KMS-11 (cell line): ENCODE results near the gene OR2AT4.
A peak's percentile ranks its signal among the peaks of the same experiment; 100 is the strongest.
"Not testable (repeated sequence)": the region's sequence is repeated elsewhere in the genome, so short reads cannot be mapped to it uniquely, and the experiment has no call there.

Experiments
- H2AFZ ChIP-seq: fragments of 200-600 bp; sonication (generic); 2 replicates; pipeline ENCODE4 v1.6.1; 2016; ENCODE audit warnings: antibody characterized with exemption, mixed run types, low read depth
- H3K27ac ChIP-seq: fragments of 200-600 bp; sonication (generic); 2 replicates; pipeline ENCODE4 v1.6.1; 2016; ENCODE audit warnings: mild to moderate bottlenecking, mixed run types
- H3K27me3 ChIP-seq: fragments of 200-600 bp; sonication (generic); 2 replicates; pipeline ENCODE4 v1.6.1; 2017; ENCODE audit warnings: mild to moderate bottlenecking, low read depth, mixed run types, moderate library complexity; ENCODE audit not compliant: insufficient read depth
- H3K36me3 ChIP-seq: fragments of 200-600 bp; sonication (generic); 2 replicates; pipeline ENCODE4 v1.6.1; 2017; ENCODE audit warnings: mild to moderate bottlenecking, mixed run types; ENCODE audit not compliant: insufficient read depth
- H3K4me1 ChIP-seq: fragments of 200-600 bp; sonication (generic); 2 replicates; pipeline ENCODE4 v1.6.1; 2016; ENCODE audit warnings: mild to moderate bottlenecking, low read depth, mixed run types; ENCODE audit not compliant: poor library complexity, severe bottlenecking
- H3K4me2 ChIP-seq: fragments of 200-600 bp; sonication (generic); 2 replicates; pipeline ENCODE4 v1.7.0; 2016; ENCODE audit warnings: mild to moderate bottlenecking, mixed run types
- H3K4me3 ChIP-seq: fragments of 200-600 bp; sonication (generic); IDR thresholded peaks from 2 replicates; pipeline ENCODE4 v1.6.1; 2017; ENCODE audit warnings: low read depth, low read length, mixed read lengths; ENCODE audit not compliant: insufficient read depth
- H3K79me2 ChIP-seq: fragments of 200-600 bp; sonication (generic); 2 replicates; pipeline ENCODE4 v1.6.1; 2016; ENCODE audit warnings: low read depth, mixed run types; ENCODE audit not compliant: insufficient read depth
- H3K9ac ChIP-seq: fragments of 200-600 bp; sonication (generic); 2 replicates; pipeline ENCODE4 v1.6.1; 2016; ENCODE audit warnings: mild to moderate bottlenecking, mixed run types
- H4K20me1 ChIP-seq: fragments of 200-600 bp; sonication (generic); 2 replicates; pipeline ENCODE4 v1.6.1; 2016; ENCODE audit warnings: mild to moderate bottlenecking, mixed run types; ENCODE audit not compliant: insufficient read depth
- CTCF ChIP-seq: fragments of 200-600 bp; sonication (generic); conservative IDR thresholded peaks from 2 replicates; pipeline ENCODE4 v1.6.1; 2017; ENCODE audit warnings: low read depth, mild to moderate bottlenecking, antibody characterized with exemption, low read length, moderate library complexity, mixed read lengths

Gene OR2AT4

GRCh38 chr11:75101424-75102128, 4.9 kb upstream of the OR2AT4 start:
- H3K36me3 ChIP-seq: no peaks in the 10 kb centered on the region
- H2AFZ ChIP-seq: no peak overlapping the region
- no peaks in the 10 kb centered on the region for H3K79me2 ChIP-seq
- H3K4me2 ChIP-seq: no peak overlapping the region
- no peak overlapping the region for H3K4me3 ChIP-seq
- peaks cover 15% of the 10 kb centered on the region for H3K4me1 ChIP-seq
- no peak for TF ChIP-seq CTCF
- H3K9ac ChIP-seq: no peak overlapping the region
- H4K20me1 ChIP-seq: no peaks in the 10 kb centered on the region
- no peaks in the 10 kb centered on the region for H3K27me3 ChIP-seq
- H3K27ac ChIP-seq: no peak overlapping the region

GRCh38 chr11:75100314-75100713, 3.6 kb upstream of the OR2AT4 start:
- Histone ChIP-seq H3K27ac (peak overlapping the region; percentile 39; the same call in 1 of the 2 replicates), H3K9ac (no peak overlapping the region; the same call in 1 of the 2 replicates), H3K36me3 (no peaks in the 10 kb centered on the region), H2AFZ (no peak overlapping the region), H4K20me1 (no peaks in the 10 kb centered on the region), H3K4me1 (peaks cover 15% of the 10 kb centered on the region), H3K4me3 (no peak overlapping the region), H3K4me2 (peak overlapping the region; percentile 25), H3K79me2 (no peaks in the 10 kb centered on the region), H3K27me3 (no peaks in the 10 kb centered on the region)
- no peak for TF ChIP-seq CTCF

- H3K4me3 ChIP-seq: no peak overlapping the region
- no peak overlapping the region for H2AFZ ChIP-seq
- H3K9ac ChIP-seq: no peak overlapping the region; the same call in 1 of the 2 replicates
- H3K27ac ChIP-seq: peak overlapping the region; percentile 39; the same call in 1 of the 2 replicates
- H3K36me3 ChIP-seq: no peaks in the 10 kb centered on the region
- peak overlapping the region; percentile 25; the same call in 1 of the 2 replicates for H3K4me2 ChIP-seq
- no peaks in the 10 kb centered on the region for H3K27me3 ChIP-seq
- no peaks in the 10 kb centered on the region for H3K79me2 ChIP-seq
- no peaks in the 10 kb centered on the region for H4K20me1 ChIP-seq
- no peak for TF ChIP-seq CTCF
- H3K4me1 ChIP-seq: peaks cover 15% of the 10 kb centered on the region
Observed at GRCh38 chr11:75099635-75100034, 3.0 kb upstream of the OR2AT4 start.

GRCh38 chr11:75098835-75099439, 2.3 kb upstream of the OR2AT4 start:
- H3K9ac ChIP-seq: not testable (repeated sequence)

GRCh38 chr11:75098181-75098580, 1.5 kb upstream of the OR2AT4 start:
- H3K4me1 ChIP-seq: peaks cover 15% of the 10 kb centered on the region
- H4K20me1 ChIP-seq, H3K27ac ChIP-seq, H3K4me3 ChIP-seq, H3K79me2 ChIP-seq, H3K27me3 ChIP-seq, H2AFZ ChIP-seq, H3K36me3 ChIP-seq, H3K4me2 ChIP-seq, H3K9ac ChIP-seq: not testable (repeated sequence)

More at GRCh38 chr11:75098835-75099439, 2.3 kb upstream of the OR2AT4 start:
- not testable (repeated sequence) for H3K27me3 ChIP-seq, H3K27ac ChIP-seq, H3K4me3 ChIP-seq, H3K4me2 ChIP-seq, H3K79me2 ChIP-seq, H2AFZ ChIP-seq, H4K20me1 ChIP-seq, H3K36me3 ChIP-seq
- peaks cover 15% of the 10 kb centered on the region for H3K4me1 ChIP-seq
